OCI-LY7 (cell line): ENCODE measurements around the gene ACAN. TPM values are rescaled to one million over a fixed set of nuclear protein-coding genes. Genes with fewer than 3 reads are reported as not detected.

Source experiments
- BruUV-seq: library from RNA; stranded (reverse); fragments of 400-500 nt; replicated peaks from 2 replicates; lab custom pipeline; 2021; lab: Mats Ljungman, UMichigan
- CTCF ChIA-PET: fragments of 300-600 bp; sonication (Branson Sonifier 250); formaldehyde crosslinking; loops from one replicate; lab custom pipeline; 2022; ENCODE audit warnings: antibody characterized with exemption; ENCODE audit not compliant: unreplicated experiment; lab: Charles Lee
- POLR2A ChIA-PET: fragments of 300-600 bp; sonication (Branson Sonifier 250); formaldehyde crosslinking; loops from one replicate; lab custom pipeline; 2022; ENCODE audit warnings: antibody characterized with exemption; lab: Charles Lee
- DNase-seq: peaks from one replicate; pipeline ENCODE4 v3.0.0-alpha.2; 2015; ENCODE audit warnings: low spot score
- H2AFZ ChIP-seq: fragments of 200-600 bp; sonication (generic), shearing (Covaris generic); 2 replicates; pipeline ENCODE4 v1.6.1; 2014; ENCODE audit warnings: mild to moderate bottlenecking, antibody characterized with exemption, low read length, moderate library complexity
- H3K27ac ChIP-seq: fragments of 200-600 bp; sonication (generic); 2 replicates; pipeline ENCODE4 v1.5.1; 2014; ENCODE audit warnings: mixed run types, low read depth, mild to moderate bottlenecking, moderate library complexity, low read length, inconsistent platforms; ENCODE audit not compliant: poor library complexity, severe bottlenecking
- H3K36me3 ChIP-seq: fragments of 200-600 bp; sonication (generic); 2 replicates; pipeline ENCODE4 v1.6.1; 2014; ENCODE audit warnings: mild to moderate bottlenecking, antibody characterized with exemption, low read length, moderate library complexity, mixed read lengths; ENCODE audit not compliant: insufficient read depth
- H3K4me1 ChIP-seq: fragments of 200-600 bp; sonication (generic); 2 replicates; pipeline ENCODE4 v1.5.1; 2014; ENCODE audit warnings: mild to moderate bottlenecking, low read length; ENCODE audit not compliant: insufficient read depth, poor library complexity, severe bottlenecking
- H3K4me2 ChIP-seq: fragments of 200-600 bp; sonication (generic); 2 replicates; pipeline ENCODE4 v1.6.1; 2014; ENCODE audit warnings: mild to moderate bottlenecking, low read length
- H3K4me3 ChIP-seq: fragments of 200-600 bp; sonication (generic); 2 replicates; pipeline ENCODE4 v1.5.1; 2014; ENCODE audit warnings: mild to moderate bottlenecking, low read depth, low read length; ENCODE audit not compliant: poor library complexity, severe bottlenecking
- H3K79me2 ChIP-seq: fragments of 200-600 bp; sonication (generic); 2 replicates; pipeline ENCODE4 v1.6.1; 2016; ENCODE audit warnings: low read depth, mild to moderate bottlenecking, low read length, moderate library complexity, mixed read lengths; ENCODE audit not compliant: insufficient read depth
- H3K9me2 ChIP-seq: fragments of 200-600 bp; sonication (generic); 2 replicates; pipeline ENCODE4 v1.6.1; 2016; ENCODE audit warnings: mild to moderate bottlenecking, low read length, mixed read lengths; ENCODE audit not compliant: insufficient read depth
- H3K9me3 ChIP-seq: fragments of 200-600 bp; sonication (generic); 2 replicates; pipeline ENCODE4 v1.6.1; 2014; ENCODE audit warnings: mild to moderate bottlenecking, mixed run types, low read length, mixed read lengths
- H4K20me1 ChIP-seq: fragments of 200-600 bp; sonication (generic); 2 replicates; pipeline ENCODE4 v1.6.1; 2014; ENCODE audit warnings: mild to moderate bottlenecking, antibody characterized with exemption, low read length, moderate library complexity, mixed read lengths; ENCODE audit not compliant: insufficient read depth
- EZH2phosphoT487 ChIP-seq: fragments of 200-600 bp; sonication (generic); IDR thresholded peaks from 2 replicates; pipeline ENCODE4 v1.6.1; 2018; ENCODE audit warnings: low read depth, borderline replicate concordance, mild to moderate bottlenecking, mixed run types, antibody characterized with exemption, low read length, moderate library complexity, mixed read lengths
- intact Hi-C: fragments of 100-400 bp; cut with micrococcal nuclease; formaldehyde crosslinking; loops from one replicate; pipeline ENCODE4 v1.10.0; 2022; ENCODE audit not compliant: unreplicated experiment
- total RNA-seq, 2 experiments: library from RNA; depleted of rRNA in 1 of 2; stranded (reverse); fragments of >200 nt in 1 of 2; shearing (Covaris generic) in 1 of 2; gene quantifications; 2 replicates each; pipeline ENCODE4 v1.2.3, GENCODE V29; 2014 to 2022
- TF ChIP-seq, protein P1 (sequence below): fragments of 200-600 bp; sonication (generic); conservative IDR thresholded peaks from 2 replicates; pipeline ENCODE4 v1.5.1; 2014; ENCODE audit warnings: mild to moderate bottlenecking, antibody characterized with exemption, low read length, moderate library complexity, mixed read lengths

ACAN gene
- total RNA-seq, 2 experiments from 2014 or later = not detected

DNA sequence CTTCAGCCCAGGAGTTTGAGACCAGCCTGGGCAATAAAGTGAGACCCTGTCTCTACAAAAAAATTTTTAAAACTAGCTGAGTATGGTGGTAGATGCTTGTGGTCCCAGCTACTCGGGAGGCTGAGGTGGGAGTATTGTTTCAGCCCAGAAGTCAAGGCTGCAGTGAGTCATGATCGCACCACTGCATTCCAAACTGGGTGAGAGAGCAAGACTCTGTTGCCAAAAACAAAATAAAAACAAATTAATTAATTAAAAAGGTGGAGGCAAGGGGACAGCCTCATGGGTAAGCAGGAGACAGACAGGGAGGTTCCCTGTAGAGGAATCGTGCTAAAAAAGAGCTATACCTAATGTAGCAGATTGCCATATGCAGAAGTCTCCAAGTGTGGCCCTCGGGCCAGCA is 79.5 kb downstream of the ACAN start:
- no peak overlapping the region for H3K27ac ChIP-seq
- H3K4me3 ChIP-seq = no peak overlapping the region
- H3K4me2 ChIP-seq = no peak overlapping the region
- ChIA-PET POLR2A (interaction anchor here (0.6 kb wide), 1 partner anchor 154 kb away, joined by 3 read pairs; no protein-coding TSS in a partner anchor), CTCF (interaction anchor here (0.6 kb wide), 1 partner anchor 140 kb away, joined by 3 read pairs; no protein-coding TSS in a partner anchor)
- no peaks in the 10 kb centered on the region for H3K9me2 ChIP-seq
- H3K79me2 ChIP-seq = no peaks in the 10 kb centered on the region
- H3K4me1 ChIP-seq = no peaks in the 10 kb centered on the region
- intact Hi-C loops = no loop called here
- no peaks in the 10 kb centered on the region for H3K9me3 ChIP-seq
- no peaks in the 10 kb centered on the region for H3K36me3 ChIP-seq
- no peak overlapping the region for H2AFZ ChIP-seq
- no peaks in the 10 kb centered on the region for H4K20me1 ChIP-seq
- TF ChIP-seq EZH2phosphoT487 = no peak
- TF ChIP-seq, protein P1, sequence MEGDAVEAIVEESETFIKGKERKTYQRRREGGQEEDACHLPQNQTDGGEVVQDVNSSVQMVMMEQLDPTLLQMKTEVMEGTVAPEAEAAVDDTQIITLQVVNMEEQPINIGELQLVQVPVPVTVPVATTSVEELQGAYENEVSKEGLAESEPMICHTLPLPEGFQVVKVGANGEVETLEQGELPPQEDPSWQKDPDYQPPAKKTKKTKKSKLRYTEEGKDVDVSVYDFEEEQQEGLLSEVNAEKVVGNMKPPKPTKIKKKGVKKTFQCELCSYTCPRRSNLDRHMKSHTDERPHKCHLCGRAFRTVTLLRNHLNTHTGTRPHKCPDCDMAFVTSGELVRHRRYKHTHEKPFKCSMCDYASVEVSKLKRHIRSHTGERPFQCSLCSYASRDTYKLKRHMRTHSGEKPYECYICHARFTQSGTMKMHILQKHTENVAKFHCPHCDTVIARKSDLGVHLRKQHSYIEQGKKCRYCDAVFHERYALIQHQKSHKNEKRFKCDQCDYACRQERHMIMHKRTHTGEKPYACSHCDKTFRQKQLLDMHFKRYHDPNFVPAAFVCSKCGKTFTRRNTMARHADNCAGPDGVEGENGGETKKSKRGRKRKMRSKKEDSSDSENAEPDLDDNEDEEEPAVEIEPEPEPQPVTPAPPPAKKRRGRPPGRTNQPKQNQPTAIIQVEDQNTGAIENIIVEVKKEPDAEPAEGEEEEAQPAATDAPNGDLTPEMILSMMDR = no peak
- BruUV-seq = no TSS peak
- DNase-seq = no peak

DNA sequence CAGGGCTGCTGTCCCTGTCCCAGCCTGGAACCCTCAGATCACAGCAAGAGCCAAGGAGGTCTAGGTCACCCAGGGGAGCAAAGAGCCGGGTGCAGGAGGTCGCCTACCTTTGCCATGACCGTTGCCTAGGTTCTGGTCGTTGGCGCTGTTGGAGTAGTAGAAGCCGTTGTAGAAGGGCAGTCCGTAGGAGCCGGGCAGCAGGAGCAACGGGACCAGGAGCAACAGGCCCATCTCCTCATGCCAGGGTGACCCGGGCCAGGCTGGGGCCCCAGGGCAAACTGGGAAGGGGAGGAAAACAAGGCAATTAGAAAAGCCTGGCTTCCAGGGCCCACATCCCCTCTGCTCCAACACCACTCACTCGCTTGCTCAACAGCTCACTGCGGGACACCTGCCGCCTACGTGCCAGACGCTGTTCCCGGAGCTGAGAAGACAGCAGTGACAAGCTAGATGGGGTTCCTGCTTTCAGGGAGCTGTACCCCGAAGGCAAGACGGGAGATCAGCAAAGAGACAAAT is 83.9 kb downstream of the ACAN start:
- ChIA-PET POLR2A (no interaction called here), CTCF (no interaction called here)
- no TSS peak for BruUV-seq
- Histone ChIP-seq H3K36me3 (no peaks in the 10 kb centered on the region), H4K20me1 (no peaks in the 10 kb centered on the region), H3K4me1 (no peaks in the 10 kb centered on the region), H3K79me2 (no peaks in the 10 kb centered on the region), H2AFZ (no peak overlapping the region), H3K4me3 (no peak overlapping the region), H3K27ac (no peak overlapping the region), H3K4me2 (no peak overlapping the region), H3K9me3 (no peaks in the 10 kb centered on the region), H3K9me2 (no peaks in the 10 kb centered on the region)
- DNase-seq = no peak
- intact Hi-C loops = no loop called here
- no peak for TF ChIP-seq EZH2phosphoT487
- TF ChIP-seq, protein P1 = no peak

DNA sequence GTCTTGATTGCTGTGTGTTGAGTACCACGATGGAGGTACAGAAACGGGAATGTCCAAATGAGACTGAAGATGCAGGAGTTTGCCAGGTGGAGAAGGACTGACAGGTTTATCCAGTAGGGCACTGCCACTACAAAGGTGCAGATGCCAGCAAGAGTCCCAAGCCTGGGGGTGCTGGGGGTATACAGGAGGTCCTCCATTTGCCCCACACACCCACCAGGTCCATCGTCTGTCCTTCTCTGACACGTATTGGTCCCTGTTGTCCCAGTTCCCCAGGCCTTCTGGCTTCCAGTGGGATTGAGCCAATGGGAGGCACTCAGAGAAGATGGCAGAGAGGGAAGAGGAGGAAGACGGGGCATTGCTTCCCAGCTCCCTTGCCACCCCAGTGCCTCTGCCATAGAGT is 85.5 kb downstream of the ACAN start:
- CTCF ChIA-PET = no interaction called here
- no peaks in the 10 kb centered on the region for H3K4me1 ChIP-seq
- H3K27ac ChIP-seq = no peak overlapping the region
- H3K4me3 ChIP-seq = no peak overlapping the region
- no TSS peak for BruUV-seq
- H3K4me2 ChIP-seq = no peak overlapping the region
- H3K9me2 ChIP-seq = no peaks in the 10 kb centered on the region
- no peaks in the 10 kb centered on the region for H3K79me2 ChIP-seq
- H2AFZ ChIP-seq = no peak overlapping the region
- H4K20me1 ChIP-seq = no peaks in the 10 kb centered on the region
- no peak for DNase-seq
- no peak for TF ChIP-seq EZH2phosphoT487
- TF ChIP-seq, protein P1 = no peak
- no peaks in the 10 kb centered on the region for H3K36me3 ChIP-seq
- POLR2A ChIA-PET = no interaction called here
- no peaks in the 10 kb centered on the region for H3K9me3 ChIP-seq
- intact Hi-C loops = no loop called here
